HS-27A (cell line): ENCODE results near the gene NDN.

Experiments
- DNase-seq: peaks from one replicate; pipeline ENCODE4 v3.0.0-alpha.2; 2012; ENCODE audit warnings: low read depth, missing footprints

Gene NDN

DNA sequence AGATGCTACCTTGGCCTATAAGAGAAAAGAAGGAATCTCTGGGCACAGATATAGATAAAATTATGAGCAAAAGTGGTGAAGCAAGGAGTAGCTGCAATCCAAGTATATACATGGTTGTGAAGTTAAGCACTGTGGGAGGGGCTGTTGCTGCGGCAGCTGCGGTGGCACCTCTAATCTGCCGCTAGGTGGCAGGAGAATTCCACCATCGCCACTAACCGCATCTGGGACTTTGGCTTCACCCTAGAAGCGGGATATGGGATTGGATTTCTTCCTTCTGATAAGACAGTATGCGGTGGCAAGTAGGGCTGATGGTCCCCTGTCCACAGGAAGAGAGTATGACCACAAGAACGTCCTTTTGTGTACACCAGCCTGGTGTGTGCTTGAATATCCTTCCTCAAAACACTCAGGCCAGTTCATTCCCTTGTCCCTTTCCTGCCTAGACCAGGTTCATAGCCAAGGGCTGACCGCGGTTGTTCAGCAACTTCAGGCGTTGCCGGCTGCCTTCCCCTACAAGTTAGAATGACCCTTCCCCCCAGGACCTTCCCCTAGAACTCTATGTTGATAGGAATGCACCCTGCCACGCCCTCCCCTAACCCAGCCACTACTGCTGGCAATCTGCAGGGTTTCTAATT lies 44.6 kb downstream of the NDN start:
- peak; percentile 9 for DNase-seq
